ENCODE measurements around the gene TIAM1. TPM values are rescaled to one million over a fixed set of nuclear protein-coding genes. Genes with fewer than 3 reads are reported as not detected.
"Not testable (repeated sequence)": the region's sequence is repeated elsewhere in the genome, so short reads cannot be mapped to it uniquely, and the experiment has no call there.

The TIAM1 gene
- total and polyA plus RNA-seq, 7 donors = 0.21 to 1.7 (median 0.75) TPM

GRCh38 chr21:31235671-31236450 lies 108.2 kb downstream of the TIAM1 start:
- DNase-seq (no peak), ATAC-seq (no peak)
- Histone ChIP-seq H3K36me3 (ENCODE audit: insufficient read depth in 1 of 2, low read depth in 1 of 2) (no peaks in the 10 kb centered on the region), H3K27ac (no peak overlapping the region), H3K27me3 (ENCODE audit: insufficient read depth in 3 of 3, low read length in 2 of 3) (no peaks in the 10 kb centered on the region), H3K4me1 (no peaks in the 10 kb centered on the region), H3K4me3 (no peak overlapping the region), H3K9me3 (no peaks in the 10 kb centered on the region)
- no peak for TF ChIP-seq CTCF (IDR thresholded peaks at IDR 0.05)
- WGBS, 3 donors = 91 to 94% (median 94%) methylated on average over 6 of the region's 6 CpGs
- intact Hi-C loops (cut with DNase I) = no loop called here

GRCh38 chr21:31234936-31235335 lies 109.1 kb downstream of the TIAM1 start:
- Histone ChIP-seq H3K36me3 (ENCODE audit: insufficient read depth in 1 of 2, low read depth in 1 of 2) (no peaks in the 10 kb centered on the region), H3K27ac (no peak overlapping the region), H3K4me3 (no peak overlapping the region), H3K9me3 (no peaks in the 10 kb centered on the region), H3K4me1 (no peaks in the 10 kb centered on the region), H3K27me3 (ENCODE audit: insufficient read depth in 3 of 3, low read length in 2 of 3) (no peaks in the 10 kb centered on the region)
- WGBS, 3 donors = 79 to 83% (median 82%) methylated on average over 2 of the region's 2 CpGs
- no peak for TF ChIP-seq CTCF (IDR thresholded peaks at IDR 0.05)
- DNase-seq (no peak), ATAC-seq (no peak)
- intact Hi-C loops (cut with DNase I) = no loop called here

- no peak for TF ChIP-seq CTCF (IDR thresholded peaks at IDR 0.05)
- no peaks in the 10 kb centered on the region for H3K36me3 ChIP-seq (ENCODE audit: insufficient read depth in 1 of 2, low read depth in 1 of 2)
- DNase-seq = no peak
- ATAC-seq = no peak
- H3K27ac ChIP-seq = no peak overlapping the region
- 87 to 97% (median 89%) methylated on average over 9 of the region's 9 CpGs for WGBS, 3 donors
- intact Hi-C loops (cut with DNase I) = no loop called here
- H3K4me1 ChIP-seq = no peaks in the 10 kb centered on the region
- no peaks in the 10 kb centered on the region for H3K27me3 ChIP-seq (ENCODE audit: insufficient read depth in 3 of 3, low read length in 2 of 3)
- H3K9me3 ChIP-seq = no peaks in the 10 kb centered on the region
- no peak overlapping the region for H3K4me3 ChIP-seq
Measured at GRCh38 chr21:31233711-31234110, 110.3 kb downstream of the TIAM1 start.

GRCh38 chr21:31232344-31232743 lies 111.7 kb downstream of the TIAM1 start:
- TF ChIP-seq CTCF (IDR thresholded peaks at IDR 0.05) = no peak
- intact Hi-C loops (cut with DNase I) = no loop called here
- Histone ChIP-seq H3K27me3 (ENCODE audit: insufficient read depth in 3 of 3, low read length in 2 of 3) (no peaks in the 10 kb centered on the region), H3K4me1 (no peaks in the 10 kb centered on the region), H3K9me3 (no peaks in the 10 kb centered on the region), H3K36me3 (ENCODE audit: insufficient read depth in 1 of 2, low read depth in 1 of 2) (no peaks in the 10 kb centered on the region), H3K4me3 (no peak overlapping the region), H3K27ac (no peak overlapping the region)
- DNase-seq = no peak
- 83 to 89% (median 85%) methylated on average over 3 of the region's 3 CpGs for WGBS, 3 donors
- no peak for ATAC-seq

- no peak for DNase-seq
- H3K27ac ChIP-seq = no peak overlapping the region
- H3K36me3 ChIP-seq (ENCODE audit: insufficient read depth in 1 of 2, low read depth in 1 of 2) = no peaks in the 10 kb centered on the region
- no peaks in the 10 kb centered on the region for H3K9me3 ChIP-seq
- WGBS, 3 donors = 92 to 94% (median 93%) methylated on average over 6 of the region's 6 CpGs
- TF ChIP-seq CTCF (IDR thresholded peaks at IDR 0.05) = no peak
- H3K4me3 ChIP-seq = no peak overlapping the region
- no peaks in the 10 kb centered on the region for H3K27me3 ChIP-seq (ENCODE audit: insufficient read depth in 3 of 3, low read length in 2 of 3)
- ATAC-seq = no peak
- intact Hi-C loops (cut with DNase I) = no loop called here
- no peaks in the 10 kb centered on the region for H3K4me1 ChIP-seq
Measured at GRCh38 chr21:31230937-31231336, 113.1 kb downstream of the TIAM1 start.

GRCh38 chr21:31228723-31229122 lies 115.3 kb downstream of the TIAM1 start:
- H3K4me1 ChIP-seq; H3K36me3 ChIP-seq (ENCODE audit: insufficient read depth in 1 of 2, low read depth in 1 of 2); DNase-seq; H3K4me3 ChIP-seq; H3K27me3 ChIP-seq (ENCODE audit: insufficient read depth in 3 of 3, low read length in 2 of 3); intact Hi-C loops (cut with DNase I); H3K27ac ChIP-seq; ATAC-seq; H3K9me3 ChIP-seq: not testable (repeated sequence)
- 76 to 81% (median 80%) methylated on average over 6 of the region's 6 CpGs for WGBS, 3 donors

Measured in psoas muscle (tissue), 8 donors.